Transverse colon (tissue), 4 donors: ENCODE measurements around the gene SORCS3. TPM values are rescaled to one million over a fixed set of nuclear protein-coding genes. Genes with fewer than 3 reads are reported as not detected.

Experiments used
- DNase-seq: peaks from one replicate; pipeline ENCODE4 v3.0.0-alpha.2; 2019
- H3K27ac ChIP-seq, 4 donors: fragments of 200-600 bp; sonication (generic); 2 replicates each; pipeline ENCODE4 v1.5.1; 2016 to 2018; ENCODE audit warnings: inconsistent platforms in 4 of 4
- H3K27me3 ChIP-seq: fragments of 200-600 bp; sonication (generic); 2 replicates; pipeline ENCODE4 v1.5.1; 2017; ENCODE audit warnings: inconsistent platforms
- H3K36me3 ChIP-seq, 4 donors: fragments of 200-600 bp; sonication (generic); 2 replicates each; pipeline ENCODE4 v1.5.1; 2017 to 2019; ENCODE audit warnings: inconsistent platforms in 4 of 4
- H3K4me1 ChIP-seq, 4 donors: fragments of 200-600 bp; sonication (generic); 2 replicates each; pipeline ENCODE4 v1.5.1; 2017 to 2020; ENCODE audit warnings: inconsistent platforms in 4 of 4
- H3K4me3 ChIP-seq, 4 donors: fragments of 200-600 bp; sonication (generic); 1 replicate in 1 of 4; 2 replicates in 3 of 4; pipeline versions ENCODE4 v1.5.1 to v1.6.1; 2017 to 2019; ENCODE audit warnings: inconsistent platforms in 4 of 4
- H3K9me3 ChIP-seq, 2 donors: fragments of 200-600 bp; sonication (generic); 2 replicates each; pipeline ENCODE4 v1.5.1; 2017 to 2019; ENCODE audit warnings: inconsistent platforms in 2 of 2
- CTCF ChIP-seq, 5 experiments: fragments of 200-600 bp in 3 of 5; fragments of 450-650 bp in 2 of 5; sonication (generic) in 3 of 5; IDR thresholded peaks; 1 replicate in 2 of 5; 2 replicates in 3 of 5; pipeline ENCODE4 v1.5.1; 2016 to 2017; ENCODE audit warnings: antibody characterized with exemption in 5 of 5, inconsistent platforms in 3 of 5, mild to moderate bottlenecking in 2 of 5, moderate library complexity in 1 of 5
- EP300 ChIP-seq: sonication (generic); formaldehyde crosslinking; IDR thresholded peaks from one replicate; pipeline ENCODE4 v1.6.1; 2017; ENCODE audit warnings: antibody characterized with exemption, low read depth
- POLR2A ChIP-seq: fragments of 450-650 bp; IDR thresholded peaks from one replicate; pipeline ENCODE4 v1.6.1; 2016; ENCODE audit warnings: antibody characterized with exemption, mild to moderate bottlenecking, moderate library complexity
- POLR2AphosphoS5 ChIP-seq, 3 donors: sonication (generic); formaldehyde crosslinking; IDR thresholded peaks; one replicate each; pipeline ENCODE4 v1.6.1; 2016; ENCODE audit warnings: antibody characterized with exemption in 3 of 3
- WGBS, 2 donors: methylation state at CpG; one replicate each; pipeline ENCODE4 v1.1.5; 2018; ENCODE audit warnings: low coverage in 1 of 2; 5-methylcytosine and 5-hydroxymethylcytosine counted together
- in situ Hi-C, 4 donors: fragments of 200-750 bp; cut with MboI; loops; one replicate each; pipeline versions ENCODE4 v1.15.0 to v1.15.1; 2017; ENCODE audit warnings: low sequenced_read_pairs in 3 of 4, low pct_ligation_motif_present in 1 of 4, low pct_unique_long_range_greater_than_20kb in 1 of 4
- intact Hi-C: fragments of 100-400 bp; cut with DNase I; formaldehyde crosslinking; loops from one replicate; pipeline ENCODE4 v1.15.1; 2023; ENCODE audit warnings: low total_unique reads
- total RNA-seq, 4 donors: library from RNA; depleted of rRNA; stranded (reverse); fragments of >200 nt; gene quantifications; one replicate each; pipeline ENCODE4 v1.1.0, GENCODE V29; 2016

The SORCS3 gene
- total RNA-seq, 4 donors from 2014 or later = 0.14 to 0.32 TPM; not detected in 2

- H3K27ac ChIP-seq = no peak overlapping the region
- TF ChIP-seq POLR2AphosphoS5 (IDR thresholded peaks at IDR 0.05) (no peak), POLR2A (no peak), CTCF (IDR thresholded peaks at IDR 0.05) (no peak), EP300 (no peak)
- H3K9me3 ChIP-seq = no peaks in the 10 kb centered on the region
- H3K36me3 ChIP-seq = no peaks in the 10 kb centered on the region
- no peak overlapping the region for H3K4me3 ChIP-seq
- intact Hi-C loops (no loop called here), in situ Hi-C loops (no loop called here)
- H3K27me3 ChIP-seq = no peaks in the 10 kb centered on the region
- no peak for DNase-seq
- WGBS, 2 donors = 57 to 71% methylated on average over 1 to 2 of the region's 2 CpGs
- H3K4me1 ChIP-seq = no peaks in the 10 kb centered on the region
These were observed 602.7 kb downstream of the SORCS3 start for GRCh38 chr10:105243825-105244224.

- 45 to 57% methylated on average over 2 to 5 of the region's 5 CpGs for WGBS, 2 donors
- Histone ChIP-seq H3K27me3 (no peaks in the 10 kb centered on the region), H3K36me3 (no peaks in the 10 kb centered on the region), H3K27ac (no peak overlapping the region), H3K4me3 (no peak overlapping the region), H3K9me3 (no peaks in the 10 kb centered on the region), H3K4me1 (no peaks in the 10 kb centered on the region)
- intact Hi-C loops = no loop called here
- in situ Hi-C loops = no loop called here
- TF ChIP-seq POLR2AphosphoS5 (IDR thresholded peaks at IDR 0.05) (no peak), EP300 (no peak), POLR2A (no peak), CTCF (IDR thresholded peaks at IDR 0.05) (no peak)
- DNase-seq = no peak
These were observed 606.9 kb downstream of the SORCS3 start for GRCh38 chr10:105247831-105248499.

- no peak overlapping the region for H3K4me3 ChIP-seq
- intact Hi-C loops = no loop called here
- no peak for DNase-seq
- H3K27ac ChIP-seq = no peak overlapping the region
- no peaks in the 10 kb centered on the region for H3K4me1 ChIP-seq
- TF ChIP-seq POLR2A = no peak
- TF ChIP-seq CTCF (IDR thresholded peaks at IDR 0.05) = no peak
- no peak for TF ChIP-seq EP300
- no peak for TF ChIP-seq POLR2AphosphoS5 (IDR thresholded peaks at IDR 0.05)
- H3K27me3 ChIP-seq = no peaks in the 10 kb centered on the region
- H3K9me3 ChIP-seq = no peaks in the 10 kb centered on the region
- H3K36me3 ChIP-seq = no peaks in the 10 kb centered on the region
- in situ Hi-C loops = no loop called here
These were observed 611.8 kb downstream of the SORCS3 start for GRCh38 chr10:105252911-105253310.

- H3K4me3 ChIP-seq = no peak overlapping the region
- intact Hi-C loops = no loop called here
- in situ Hi-C loops = no loop called here
- no peaks in the 10 kb centered on the region for H3K4me1 ChIP-seq
- H3K27ac ChIP-seq = no peak overlapping the region
- DNase-seq = no peak
- TF ChIP-seq EP300 (no peak), POLR2A (no peak), CTCF (IDR thresholded peaks at IDR 0.05) (no peak), POLR2AphosphoS5 (IDR thresholded peaks at IDR 0.05) (no peak)
- H3K27me3 ChIP-seq = no peaks in the 10 kb centered on the region
- no peaks in the 10 kb centered on the region for H3K36me3 ChIP-seq
- 58 to 59% methylated on average over 6 to 8 of the region's 8 CpGs for WGBS, 2 donors
- H3K9me3 ChIP-seq = no peaks in the 10 kb centered on the region
These were observed 612.6 kb downstream of the SORCS3 start for GRCh38 chr10:105253515-105254212.
